Measurements from ENCODE around the gene PARP4.
"Not testable (repeated sequence)": the region's sequence is repeated elsewhere in the genome, so short reads cannot be mapped to it uniquely, and the experiment has no call there.

DNA sequence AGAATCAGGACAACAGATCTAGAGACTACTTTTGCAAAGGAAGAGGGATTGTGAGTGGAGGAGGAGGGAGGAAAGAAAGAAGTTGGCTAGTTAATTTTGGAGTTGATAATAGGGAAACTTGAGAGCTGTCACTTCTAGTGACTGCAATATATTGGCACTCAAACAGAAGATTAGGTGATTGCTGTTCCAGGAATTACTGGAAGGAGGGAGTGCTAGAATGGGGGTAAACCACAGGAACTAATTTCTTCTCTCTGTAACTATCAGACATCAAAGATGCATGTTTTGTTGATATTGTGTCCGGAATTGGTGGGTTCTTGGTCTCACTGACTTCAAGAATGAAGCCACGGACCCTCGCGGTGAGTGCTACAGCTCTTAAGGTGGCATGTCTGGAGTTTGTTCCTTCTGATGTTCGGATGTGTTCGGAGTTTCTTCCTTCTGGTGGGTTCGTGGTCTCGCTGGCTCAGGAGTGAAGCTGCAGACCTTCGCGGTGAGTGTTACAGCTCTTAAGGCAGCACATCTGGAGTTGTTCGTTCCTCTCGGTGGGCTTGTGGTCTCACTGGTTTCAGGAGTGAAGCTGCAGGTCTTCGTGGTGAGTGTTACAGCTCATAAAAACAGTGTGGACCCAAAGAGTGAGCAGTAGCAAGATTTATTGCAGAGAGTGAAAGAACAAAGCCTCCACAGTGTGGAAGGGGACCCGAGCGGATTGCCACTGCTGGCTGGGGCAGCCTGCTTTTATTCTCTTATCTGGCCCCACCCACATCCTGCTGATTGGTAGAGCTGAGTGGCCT lies 47.0 kb upstream of the PARP4 start:
- not testable (repeated sequence) for TF ChIP-seq HOXA7 (CRISPR knock-in tag; IDR thresholded peaks at IDR 0.05; ENCODE audit: borderline replicate concordance); ZNF768 (tag by site-specific recombination; IDR thresholded peaks at IDR 0.05); KLF1 (tag by site-specific recombination; IDR thresholded peaks at IDR 0.05); ZNF561 (tag by site-specific recombination; IDR thresholded peaks at IDR 0.05; ENCODE audit: borderline replicate concordance); MZF1 (tag by site-specific recombination; IDR thresholded peaks at IDR 0.05; ENCODE audit: borderline replicate concordance); ZSCAN30 (tag by site-specific recombination; IDR thresholded peaks at IDR 0.05); ZNF274 (IDR thresholded peaks at IDR 0.05; ENCODE audit: low read length); ZNF274 (tag by site-specific recombination; IDR thresholded peaks at IDR 0.05; ENCODE audit: borderline replicate concordance); ZEB2 (tag by site-specific recombination; IDR thresholded peaks at IDR 0.05)
- TF ChIP-seq, protein P1, sequence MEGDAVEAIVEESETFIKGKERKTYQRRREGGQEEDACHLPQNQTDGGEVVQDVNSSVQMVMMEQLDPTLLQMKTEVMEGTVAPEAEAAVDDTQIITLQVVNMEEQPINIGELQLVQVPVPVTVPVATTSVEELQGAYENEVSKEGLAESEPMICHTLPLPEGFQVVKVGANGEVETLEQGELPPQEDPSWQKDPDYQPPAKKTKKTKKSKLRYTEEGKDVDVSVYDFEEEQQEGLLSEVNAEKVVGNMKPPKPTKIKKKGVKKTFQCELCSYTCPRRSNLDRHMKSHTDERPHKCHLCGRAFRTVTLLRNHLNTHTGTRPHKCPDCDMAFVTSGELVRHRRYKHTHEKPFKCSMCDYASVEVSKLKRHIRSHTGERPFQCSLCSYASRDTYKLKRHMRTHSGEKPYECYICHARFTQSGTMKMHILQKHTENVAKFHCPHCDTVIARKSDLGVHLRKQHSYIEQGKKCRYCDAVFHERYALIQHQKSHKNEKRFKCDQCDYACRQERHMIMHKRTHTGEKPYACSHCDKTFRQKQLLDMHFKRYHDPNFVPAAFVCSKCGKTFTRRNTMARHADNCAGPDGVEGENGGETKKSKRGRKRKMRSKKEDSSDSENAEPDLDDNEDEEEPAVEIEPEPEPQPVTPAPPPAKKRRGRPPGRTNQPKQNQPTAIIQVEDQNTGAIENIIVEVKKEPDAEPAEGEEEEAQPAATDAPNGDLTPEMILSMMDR (tag by site-specific recombination; IDR thresholded peaks at IDR 0.05) = not testable (repeated sequence)
- TF ChIP-seq, protein P2, sequence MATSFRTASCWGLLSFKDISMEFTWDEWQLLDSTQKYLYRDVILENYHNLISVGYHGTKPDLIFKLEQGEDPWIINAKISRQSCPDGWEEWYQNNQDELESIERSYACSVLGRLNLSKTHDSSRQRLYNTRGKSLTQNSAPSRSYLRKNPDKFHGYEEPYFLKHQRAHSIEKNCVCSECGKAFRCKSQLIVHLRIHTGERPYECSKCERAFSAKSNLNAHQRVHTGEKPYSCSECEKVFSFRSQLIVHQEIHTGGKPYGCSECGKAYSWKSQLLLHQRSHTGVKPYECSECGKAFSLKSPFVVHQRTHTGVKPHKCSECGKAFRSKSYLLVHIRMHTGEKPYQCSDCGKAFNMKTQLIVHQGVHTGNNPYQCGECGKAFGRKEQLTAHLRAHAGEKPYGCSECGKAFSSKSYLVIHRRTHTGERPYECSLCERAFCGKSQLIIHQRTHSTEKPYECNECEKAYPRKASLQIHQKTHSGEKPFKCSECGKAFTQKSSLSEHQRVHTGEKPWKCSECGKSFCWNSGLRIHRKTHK (tag by site-specific recombination; IDR thresholded peaks at IDR 0.05) = not testable (repeated sequence)
- TF ChIP-seq, protein P3, sequence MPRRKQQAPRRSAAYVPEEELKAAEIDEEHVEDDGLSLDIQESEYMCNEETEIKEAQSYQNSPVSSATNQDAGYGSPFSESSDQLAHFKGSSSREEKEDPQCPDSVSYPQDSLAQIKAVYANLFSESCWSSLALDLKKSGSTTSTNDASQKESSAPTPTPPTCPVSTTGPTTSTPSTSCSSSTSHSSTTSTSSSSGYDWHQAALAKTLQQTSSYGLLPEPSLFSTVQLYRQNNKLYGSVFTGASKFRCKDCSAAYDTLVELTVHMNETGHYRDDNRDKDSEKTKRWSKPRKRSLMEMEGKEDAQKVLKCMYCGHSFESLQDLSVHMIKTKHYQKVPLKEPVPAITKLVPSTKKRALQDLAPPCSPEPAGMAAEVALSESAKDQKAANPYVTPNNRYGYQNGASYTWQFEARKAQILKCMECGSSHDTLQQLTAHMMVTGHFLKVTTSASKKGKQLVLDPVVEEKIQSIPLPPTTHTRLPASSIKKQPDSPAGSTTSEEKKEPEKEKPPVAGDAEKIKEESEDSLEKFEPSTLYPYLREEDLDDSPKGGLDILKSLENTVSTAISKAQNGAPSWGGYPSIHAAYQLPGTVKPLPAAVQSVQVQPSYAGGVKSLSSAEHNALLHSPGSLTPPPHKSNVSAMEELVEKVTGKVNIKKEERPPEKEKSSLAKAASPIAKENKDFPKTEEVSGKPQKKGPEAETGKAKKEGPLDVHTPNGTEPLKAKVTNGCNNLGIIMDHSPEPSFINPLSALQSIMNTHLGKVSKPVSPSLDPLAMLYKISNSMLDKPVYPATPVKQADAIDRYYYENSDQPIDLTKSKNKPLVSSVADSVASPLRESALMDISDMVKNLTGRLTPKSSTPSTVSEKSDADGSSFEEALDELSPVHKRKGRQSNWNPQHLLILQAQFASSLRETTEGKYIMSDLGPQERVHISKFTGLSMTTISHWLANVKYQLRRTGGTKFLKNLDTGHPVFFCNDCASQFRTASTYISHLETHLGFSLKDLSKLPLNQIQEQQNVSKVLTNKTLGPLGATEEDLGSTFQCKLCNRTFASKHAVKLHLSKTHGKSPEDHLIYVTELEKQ (tag by site-specific recombination; IDR thresholded peaks at IDR 0.05; ENCODE audit: borderline replicate concordance) = not testable (repeated sequence)
